GM18526 (cell line): ENCODE data around the gene SCAP.

Experiments used
- POLR2A ChIP-seq: IDR thresholded peaks from 3 replicates; pipeline ENCODE4 v1.6.1; 2011; ENCODE audit not compliant: insufficient read length; ENCODE audit errors: extremely low read depth

Gene SCAP

DNA sequence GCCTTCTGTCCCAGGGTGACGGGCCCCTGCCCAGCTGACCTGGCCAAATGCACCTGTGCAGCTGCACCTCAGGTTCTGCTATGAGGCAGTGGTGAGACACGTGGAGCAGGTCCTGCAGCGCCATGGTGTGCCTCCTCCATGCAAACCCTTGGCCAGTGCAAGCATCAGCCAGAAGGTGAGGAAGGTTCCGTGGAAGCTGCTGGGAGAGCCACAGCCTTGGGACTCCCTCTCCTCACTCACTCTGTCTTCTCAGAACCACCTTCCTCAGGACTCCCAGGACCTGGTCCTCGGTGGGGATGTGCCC, 63.3 kb downstream of the SCAP start:
- no peak for TF ChIP-seq POLR2A

DNA sequence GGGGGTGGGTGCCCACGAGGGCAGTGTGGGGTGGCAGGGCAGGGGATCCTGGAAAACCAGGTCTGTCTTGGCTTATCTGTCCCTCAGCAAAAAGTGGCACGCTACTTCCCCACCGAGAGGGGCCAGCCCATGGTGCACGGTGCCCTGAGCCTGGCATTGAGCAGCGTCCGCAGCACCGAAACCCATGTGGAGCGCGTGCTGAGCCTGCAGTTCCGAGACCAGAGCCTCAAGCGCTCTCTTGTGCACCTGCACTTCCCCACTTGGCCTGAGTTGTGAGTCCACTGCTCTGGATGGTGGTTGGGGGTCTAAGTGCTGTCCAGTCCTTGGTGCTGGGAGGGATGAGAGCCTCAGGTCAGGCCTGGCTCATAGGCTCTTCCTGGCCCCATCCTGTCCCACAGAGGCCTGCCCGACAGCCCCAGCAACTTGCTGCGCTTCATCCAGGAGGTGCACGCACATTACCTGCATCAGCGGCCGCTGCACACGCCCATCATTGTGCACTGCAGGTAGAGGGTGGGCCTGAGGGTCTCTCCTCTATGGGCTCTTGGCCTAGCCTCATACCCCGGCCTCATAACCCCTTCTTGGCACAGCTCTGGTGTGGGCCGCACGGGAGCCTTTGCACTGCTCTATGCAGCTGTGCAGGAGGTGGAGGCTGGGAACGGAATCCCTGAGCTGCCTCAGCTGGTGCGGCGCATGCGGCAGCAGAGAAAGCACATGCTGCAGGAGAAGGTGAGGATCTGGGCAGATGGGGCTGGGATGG, 63.9 kb downstream of the SCAP start:
- no peak for TF ChIP-seq POLR2A

DNA sequence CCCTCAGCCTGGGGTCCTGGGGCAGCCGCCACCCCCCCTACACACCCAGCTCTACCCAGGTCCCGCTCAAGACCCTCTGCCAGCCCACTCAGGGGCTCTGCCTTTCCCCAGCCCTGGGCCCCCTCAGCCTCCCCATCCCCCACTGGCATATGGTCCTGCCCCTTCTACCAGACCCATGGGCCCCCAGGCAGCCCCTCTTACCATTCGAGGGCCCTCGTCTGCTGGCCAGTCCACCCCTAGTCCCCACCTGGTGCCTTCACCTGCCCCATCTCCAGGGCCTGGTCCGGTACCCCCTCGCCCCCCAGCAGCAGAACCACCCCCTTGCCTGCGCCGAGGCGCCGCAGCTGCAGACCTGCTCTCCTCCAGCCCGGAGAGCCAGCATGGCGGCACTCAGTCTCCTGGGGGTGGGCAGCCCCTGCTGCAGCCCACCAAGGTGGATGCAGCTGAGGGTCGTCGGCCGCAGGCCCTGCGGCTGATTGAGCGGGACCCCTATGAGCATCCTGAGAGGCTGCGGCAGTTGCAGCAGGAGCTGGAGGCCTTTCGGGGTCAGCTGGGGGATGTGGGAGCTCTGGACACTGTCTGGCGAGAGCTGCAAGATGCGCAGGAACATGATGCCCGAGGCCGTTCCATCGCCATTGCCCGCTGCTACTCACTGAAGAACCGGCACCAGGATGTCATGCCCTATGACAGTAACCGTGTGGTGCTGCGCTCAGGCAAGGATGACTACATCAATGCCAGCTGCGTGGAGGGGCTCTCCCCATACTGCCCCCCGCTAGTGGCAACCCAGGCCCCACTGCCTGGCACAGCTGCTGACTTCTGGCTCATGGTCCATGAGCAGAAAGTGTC, 64.7 kb downstream of the SCAP start:
- no peak for TF ChIP-seq POLR2A

DNA sequence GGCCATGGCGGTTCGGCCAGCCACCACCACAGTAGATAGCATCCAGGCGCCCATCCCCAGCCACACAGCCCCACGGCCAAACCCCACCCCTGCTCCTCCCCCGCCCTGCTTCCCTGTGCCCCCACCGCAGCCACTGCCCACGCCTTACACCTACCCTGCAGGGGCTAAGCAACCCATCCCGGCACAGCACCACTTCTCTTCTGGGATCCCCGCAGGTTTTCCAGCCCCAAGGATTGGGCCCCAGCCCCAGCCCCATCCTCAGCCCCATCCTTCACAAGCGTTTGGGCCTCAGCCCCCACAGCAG, 65.4 kb downstream of the SCAP start:
- TF ChIP-seq POLR2A, result no peak

DNA sequence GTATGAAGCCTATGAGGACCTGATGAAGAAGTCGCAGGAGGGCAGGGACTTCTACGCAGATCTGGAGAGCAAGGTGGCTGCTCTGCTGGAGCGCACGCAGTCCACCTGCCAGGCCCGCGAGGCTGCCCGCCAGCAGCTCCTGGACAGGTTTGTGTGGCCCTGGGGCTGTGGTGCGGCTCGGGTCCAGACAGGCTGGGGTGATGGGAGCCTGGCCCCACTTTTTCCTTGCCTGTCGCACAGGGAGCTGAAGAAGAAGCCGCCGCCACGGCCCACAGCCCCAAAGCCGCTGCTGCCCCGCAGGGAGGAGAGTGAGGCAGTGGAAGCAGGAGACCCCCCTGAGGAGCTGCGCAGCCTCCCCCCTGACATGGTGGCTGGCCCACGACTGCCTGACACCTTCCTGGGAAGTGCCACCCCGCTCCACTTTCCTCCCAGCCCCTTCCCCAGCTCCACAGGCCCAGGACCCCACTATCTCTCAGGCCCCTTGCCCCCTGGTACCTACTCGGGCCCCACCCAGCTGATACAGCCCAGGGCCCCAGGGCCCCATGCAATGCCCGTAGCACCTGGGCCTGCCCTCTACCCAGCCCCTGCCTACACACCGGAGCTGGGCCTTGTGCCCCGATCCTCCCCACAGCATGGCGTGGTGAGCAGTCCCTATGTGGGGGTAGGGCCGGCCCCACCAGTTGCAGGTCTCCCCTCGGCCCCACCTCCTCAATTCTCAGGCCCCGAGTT, 65.9 kb downstream of the SCAP start:
- TF ChIP-seq POLR2A, result no peak

DNA sequence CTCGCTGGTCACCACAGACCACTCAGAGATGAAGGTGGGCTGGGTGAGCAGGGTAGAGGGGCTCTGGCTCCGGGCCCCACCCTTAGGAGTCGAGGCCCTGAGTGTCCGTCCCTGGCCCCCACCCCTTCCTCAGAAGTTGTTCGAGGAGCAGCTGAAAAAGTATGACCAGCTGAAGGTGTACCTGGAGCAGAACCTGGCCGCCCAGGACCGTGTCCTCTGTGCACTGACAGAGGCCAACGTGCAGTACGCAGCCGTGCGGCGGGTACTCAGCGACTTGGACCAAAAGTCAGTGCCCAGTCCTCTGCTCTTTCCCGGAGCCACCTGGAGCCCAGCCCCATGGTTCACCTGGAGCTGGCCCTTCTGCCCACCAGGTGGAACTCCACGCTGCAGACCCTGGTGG, 66.5 kb downstream of the SCAP start:
- no peak for TF ChIP-seq POLR2A

DNA sequence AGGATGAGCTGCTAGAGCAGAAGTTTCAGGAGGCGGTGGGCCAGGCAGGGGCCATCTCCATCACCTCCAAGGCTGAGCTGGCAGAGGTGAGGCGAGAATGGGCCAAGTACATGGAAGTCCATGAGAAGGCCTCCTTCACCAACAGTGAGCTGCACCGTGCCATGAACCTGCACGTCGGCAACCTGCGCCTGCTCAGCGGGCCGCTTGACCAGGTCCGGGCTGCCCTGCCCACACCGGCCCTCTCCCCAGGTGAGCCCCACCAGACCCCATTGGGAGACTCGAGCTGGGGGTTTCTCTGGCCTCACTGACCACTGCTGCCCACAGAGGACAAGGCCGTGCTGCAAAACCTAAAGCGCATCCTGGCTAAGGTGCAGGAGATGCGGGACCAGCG, 66.9 kb downstream of the SCAP start:
- no peak for TF ChIP-seq POLR2A

DNA sequence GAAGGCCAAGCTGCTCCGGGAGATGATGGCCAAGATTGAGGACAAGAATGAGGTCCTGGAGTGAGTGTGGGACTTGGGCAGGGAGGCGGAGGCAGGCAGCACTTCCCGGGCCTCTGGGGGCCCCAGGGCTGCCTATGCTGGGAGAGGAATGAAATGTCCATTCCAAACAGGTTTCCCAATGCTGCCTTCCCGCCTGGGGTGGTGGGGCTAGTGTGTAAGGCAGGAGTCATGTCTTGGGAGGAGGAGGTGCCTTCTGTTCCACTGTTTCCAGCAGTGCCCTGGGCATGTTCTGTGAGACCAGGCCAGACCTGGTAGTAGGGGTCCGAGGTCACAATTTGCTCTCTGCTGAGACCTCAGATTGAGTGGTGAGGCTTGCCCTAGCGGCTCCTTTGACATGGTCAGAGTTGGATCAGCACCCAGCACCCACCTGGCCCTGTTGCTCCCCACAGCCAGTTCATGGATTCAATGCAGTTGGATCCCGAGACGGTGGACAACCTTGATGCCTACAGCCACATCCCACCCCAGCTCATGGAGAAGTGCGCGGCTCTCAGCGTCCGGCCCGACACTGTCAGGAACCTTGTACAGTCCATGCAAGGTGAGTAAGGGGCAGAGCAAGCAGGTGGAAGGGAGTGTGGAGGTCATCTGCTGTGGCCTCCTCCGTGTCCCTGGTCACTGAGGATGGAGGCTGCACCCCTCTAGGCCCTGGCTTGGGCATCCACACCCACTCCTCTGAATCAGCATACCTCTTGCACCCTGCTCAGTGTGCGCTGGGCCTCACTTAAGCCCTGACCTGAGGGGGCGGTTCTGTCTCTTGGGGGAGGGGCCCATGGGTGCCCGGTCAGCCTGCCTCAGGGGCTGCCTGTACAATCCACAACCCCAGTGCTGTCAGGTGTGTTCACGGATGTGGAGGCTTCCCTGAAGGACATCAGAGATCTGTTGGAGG, 67.6 kb downstream of the SCAP start:
- no peak for TF ChIP-seq POLR2A

DNA sequence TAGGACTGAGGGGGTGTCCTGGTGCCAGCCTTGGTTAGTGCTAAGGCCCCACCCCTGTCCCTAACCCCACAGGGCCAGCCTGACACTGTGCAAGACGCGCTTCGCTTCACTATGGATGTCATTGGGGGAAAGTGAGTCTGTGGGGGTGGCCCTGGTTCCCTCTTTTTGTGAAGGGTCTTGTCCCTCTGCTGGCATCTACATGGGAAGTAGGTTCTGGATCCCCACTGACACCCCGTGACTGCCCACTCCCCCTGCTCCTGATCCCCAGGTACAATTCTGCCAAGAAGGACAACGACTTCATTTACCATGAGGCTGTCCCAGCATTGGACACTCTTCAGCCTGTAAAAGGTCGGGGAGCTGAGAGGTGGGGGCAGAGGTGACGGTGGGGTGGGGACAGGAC, 68.5 kb downstream of the SCAP start:
- TF ChIP-seq POLR2A, result no peak

DNA sequence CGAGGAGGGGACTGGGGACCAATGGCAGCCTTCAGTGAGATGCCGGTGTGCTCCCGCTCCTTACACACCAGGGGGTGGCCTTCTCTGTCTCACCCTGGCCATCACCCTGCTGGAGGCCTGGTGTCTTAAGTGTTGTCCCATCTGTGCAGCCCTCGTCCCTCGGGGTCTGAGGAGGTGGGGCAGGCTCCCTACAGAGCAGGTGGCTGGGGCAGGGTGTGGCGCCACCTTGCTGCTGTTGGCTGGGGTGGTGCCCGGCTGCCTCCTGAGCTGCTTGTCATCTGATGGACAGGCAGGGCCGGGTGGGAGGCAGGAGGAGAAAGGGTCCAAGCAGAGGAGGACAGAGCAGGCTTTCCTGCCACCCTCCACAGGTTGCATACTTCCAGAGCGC, 69.0 kb downstream of the SCAP start:
- no peak for TF ChIP-seq POLR2A

DNA sequence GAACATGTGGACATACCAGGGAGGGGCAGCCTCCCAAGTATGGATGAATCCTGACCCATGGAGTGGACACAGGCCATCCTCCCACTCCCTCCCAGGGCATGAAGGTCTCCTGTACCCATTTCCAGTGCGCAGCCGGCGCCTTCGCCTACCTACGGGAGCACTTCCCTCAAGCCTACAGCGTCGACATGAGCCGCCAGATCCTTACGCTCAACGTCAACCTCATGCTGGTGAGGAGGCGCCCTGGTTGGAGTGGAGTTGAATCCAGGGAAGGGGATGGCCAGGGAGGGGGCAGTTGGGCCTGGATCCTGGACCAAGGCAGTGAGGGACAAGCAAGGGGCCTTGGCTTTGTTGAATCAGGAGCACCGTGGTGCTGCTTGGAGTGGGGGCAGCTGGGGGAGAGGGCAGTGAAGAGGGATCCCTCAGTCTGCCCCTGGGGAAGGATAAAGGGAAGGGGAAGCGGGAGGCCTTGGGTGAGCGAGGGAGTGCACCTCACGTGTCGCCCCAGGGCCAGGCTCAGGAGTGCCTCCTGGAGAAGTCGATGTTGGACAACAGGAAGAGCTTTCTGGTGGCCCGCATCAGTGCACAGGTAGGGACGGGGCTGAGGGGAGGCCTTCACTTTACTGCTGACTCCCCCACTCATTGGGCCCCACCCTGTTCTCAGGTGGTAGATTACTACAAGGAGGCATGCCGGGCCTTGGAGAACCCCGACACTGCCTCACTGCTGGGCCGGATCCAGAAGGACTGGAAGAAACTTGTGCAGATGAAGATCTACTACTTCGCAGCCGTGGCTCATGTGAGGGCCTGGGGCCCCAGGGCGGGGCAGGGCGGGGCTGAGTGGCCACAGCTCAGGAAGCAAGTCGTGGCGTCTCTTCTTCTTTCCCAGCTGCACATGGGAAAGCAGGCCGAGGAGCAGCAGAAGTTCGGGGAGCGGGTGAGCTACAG, 69.7 kb downstream of the SCAP start:
- no peak for TF ChIP-seq POLR2A

DNA sequence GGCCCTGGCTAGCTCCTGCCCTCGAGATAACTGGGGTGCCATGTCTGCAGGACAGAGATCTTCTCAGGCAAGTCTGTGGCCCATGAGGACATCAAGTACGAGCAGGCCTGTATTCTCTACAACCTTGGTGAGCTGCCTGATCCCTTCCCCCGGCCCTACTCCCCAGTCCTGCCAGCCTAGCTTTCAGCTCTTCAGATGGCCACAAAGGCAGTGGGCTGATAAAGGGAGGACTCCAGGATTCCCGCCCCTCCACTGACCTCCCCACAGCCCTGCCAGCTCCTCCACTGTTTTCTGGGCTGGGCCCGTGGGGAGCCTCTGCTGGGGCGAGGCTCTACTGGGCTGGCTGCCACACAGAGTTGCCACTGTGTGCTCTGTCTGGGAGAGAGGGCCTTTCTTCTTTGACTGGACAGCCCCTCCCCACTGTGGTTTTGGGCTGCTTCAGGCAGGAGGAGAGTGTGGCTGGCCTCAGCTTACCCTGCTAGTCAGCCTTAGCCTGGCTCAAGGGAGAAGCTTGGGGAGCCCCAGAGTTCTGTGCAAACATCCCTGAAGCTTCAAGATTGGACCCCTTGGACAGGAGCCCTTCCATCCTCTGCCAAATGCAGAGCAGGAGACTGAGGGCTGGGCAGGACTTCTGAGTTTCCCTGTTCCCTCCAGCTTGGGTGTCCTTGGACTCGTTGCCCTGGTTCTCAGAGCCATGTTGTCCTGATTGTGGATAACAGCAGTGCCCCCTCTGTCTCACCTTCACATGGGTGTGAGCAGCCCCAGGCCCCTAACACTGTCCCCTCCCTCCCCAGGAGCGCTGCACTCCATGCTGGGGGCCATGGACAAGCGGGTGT, 70.6 kb downstream of the SCAP start:
- no peak for TF ChIP-seq POLR2A

DNA sequence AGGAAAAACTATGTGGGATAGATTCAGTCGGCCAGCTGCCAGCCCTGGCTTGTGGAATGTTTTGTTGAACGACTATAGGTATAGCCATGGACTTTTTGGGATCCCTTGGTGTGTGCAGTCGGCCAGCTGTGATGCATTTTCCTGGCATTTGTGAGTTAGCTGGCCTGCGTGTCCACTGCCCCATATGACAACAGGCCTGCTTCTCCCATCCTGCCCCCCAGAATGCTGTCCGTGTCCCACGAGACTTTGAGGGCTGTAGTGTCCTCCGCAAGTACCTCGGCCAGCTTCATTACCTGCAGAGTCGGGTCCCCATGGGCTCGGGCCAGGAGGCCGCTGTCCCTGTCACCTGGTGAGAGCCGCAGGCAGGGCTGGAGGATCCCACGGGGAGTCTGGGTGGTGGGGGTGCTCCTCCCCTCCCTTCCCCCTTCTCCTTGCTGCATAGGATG, 71.3 kb downstream of the SCAP start:
- no peak for TF ChIP-seq POLR2A

DNA sequence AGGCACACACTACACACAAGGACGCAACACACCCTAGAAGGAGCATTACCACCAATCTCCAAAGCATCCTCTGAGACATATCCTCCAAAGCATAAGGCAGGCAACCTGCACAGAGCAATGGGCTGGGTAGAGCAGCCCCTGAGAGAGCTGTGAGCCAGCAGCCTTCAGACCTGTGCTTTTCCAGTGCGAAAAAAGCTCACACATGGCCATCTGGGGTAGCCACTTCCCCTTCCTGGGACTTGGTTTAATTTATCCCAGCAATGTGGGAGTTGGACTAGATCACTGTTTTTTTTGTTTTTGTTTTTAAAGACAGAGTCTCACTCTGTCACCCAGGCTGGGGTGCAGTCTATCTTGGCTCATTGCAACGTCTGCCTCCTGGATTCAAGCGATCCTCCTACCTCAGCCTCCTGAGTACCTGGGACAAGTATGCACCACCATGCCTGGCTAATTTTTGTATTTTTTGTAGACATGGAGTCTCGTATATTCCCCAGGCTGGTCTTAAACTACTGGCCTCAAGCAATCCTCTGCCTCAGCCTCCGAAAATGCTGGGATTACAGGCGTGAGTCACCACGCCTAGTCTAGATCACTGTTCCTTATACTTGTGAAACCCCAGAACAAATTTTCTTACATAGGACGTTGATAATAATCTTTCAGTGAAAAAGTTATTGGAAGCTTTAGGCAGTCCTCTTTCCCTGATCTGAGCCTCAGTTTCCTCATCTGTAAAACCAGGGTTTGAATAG, 76.0 kb downstream of the SCAP start:
- TF ChIP-seq POLR2A, result no peak
